Spleen (tissue), 11 donors: ENCODE measurements around the gene AK8. TPM values are rescaled to one million over a fixed set of nuclear protein-coding genes. Genes with fewer than 3 reads are reported as not detected.

Source experiments
- DNase-seq: peaks from one replicate; pipeline ENCODE4 v3.0.0-alpha.2; 2020
- H3K27ac ChIP-seq, 8 donors: fragments of 200-600 bp; sonication (generic) in 7 of 8; 1 replicate in 4 of 8; 2 replicates in 4 of 8; pipeline versions ENCODE4 v1.5.0 to v1.8.0; 2016 to 2021; ENCODE audit warnings: inconsistent platforms in 4 of 8, mild to moderate bottlenecking in 4 of 8, moderate library complexity in 1 of 8
- H3K27me3 ChIP-seq, 7 donors: fragments of 200-600 bp; sonication (generic) in 6 of 7; replicated peaks in 1 of 7; 1 replicate in 4 of 7; 2 replicates in 3 of 7; pipeline versions ENCODE4 v1.5.0 to v1.8.0; 2016 to 2021; ENCODE audit warnings: inconsistent platforms in 3 of 7, mild to moderate bottlenecking in 1 of 7
- H3K36me3 ChIP-seq, 6 donors: fragments of 200-600 bp; sonication (generic) in 5 of 6; 1 replicate in 4 of 6; 2 replicates in 2 of 6; pipeline versions ENCODE4 v1.5.0 to v1.8.0; 2016 to 2021; ENCODE audit warnings: inconsistent platforms in 2 of 6
- H3K4me1 ChIP-seq, 6 donors: fragments of 200-600 bp; sonication (generic) in 5 of 6; 1 replicate in 3 of 6; 2 replicates in 3 of 6; pipeline versions ENCODE4 v1.5.0 to v1.8.0; 2016 to 2021; ENCODE audit warnings: inconsistent platforms in 3 of 6
- H3K4me3 ChIP-seq, 8 donors: fragments of 200-600 bp; sonication (generic) in 7 of 8; 1 replicate in 4 of 8; 2 replicates in 4 of 8; pipeline versions ENCODE4 v1.5.0 to v1.8.0; 2016 to 2021; ENCODE audit warnings: inconsistent platforms in 4 of 8, mild to moderate bottlenecking in 4 of 8, moderate library complexity in 2 of 8
- H3K9me3 ChIP-seq, 8 donors: fragments of 200-600 bp; sonication (generic) in 7 of 8; 1 replicate in 4 of 8; 2 replicates in 4 of 8; pipeline versions ENCODE4 v1.5.0 to v1.8.0; 2016 to 2021; ENCODE audit warnings: inconsistent platforms in 4 of 8
- CTCF ChIP-seq, 11 experiments: fragments of 200-600 bp in 7 of 11; fragments of 450-650 bp in 4 of 11; sonication (generic) in 4 of 11; IDR thresholded peaks in 8 of 11; conservative IDR thresholded peaks in 3 of 11; 1 replicate in 7 of 11; 2 replicates in 4 of 11; pipeline versions ENCODE4 v1.4.0 to v1.8.0; 2016 to 2021; ENCODE audit warnings: antibody characterized with exemption in 11 of 11, inconsistent platforms in 4 of 11, mild to moderate bottlenecking in 1 of 11
- POLR2A ChIP-seq, 3 donors: fragments of 450-650 bp; IDR thresholded peaks; one replicate each; pipeline ENCODE4 v1.5.1; 2017; ENCODE audit warnings: antibody characterized with exemption in 3 of 3, mild to moderate bottlenecking in 1 of 3
- POLR2AphosphoS5 ChIP-seq, 3 donors: sonication (generic); formaldehyde crosslinking; IDR thresholded peaks; one replicate each; pipeline ENCODE4 v1.5.1; 2017; ENCODE audit warnings: antibody characterized with exemption in 3 of 3
- WGBS, 5 donors: extraction: QIAGEN DNeasy Blood & Tissue Kit in 3 of 5; methylation state at CpG; one replicate each; pipeline versions ENCODE4 v1.1.5 to v1.1.7; 2013 to 2018; 5-methylcytosine and 5-hydroxymethylcytosine counted together
- intact Hi-C: fragments of 100-400 bp; cut with DNase I; formaldehyde crosslinking; loops from one replicate; pipeline ENCODE4 v1.15.0; 2023; ENCODE audit warnings: low total_unique reads
- polyA plus RNA-seq, 3 donors: library from polyadenylated mRNA; stranded (reverse); fragments of 200-250 nt; gene quantifications; one replicate each; pipeline ENCODE4 v1.2.1, GENCODE V29; 2013
- total RNA-seq, 7 donors: library from RNA; depleted of rRNA in 3 of 7; stranded (reverse); fragments of >200 nt in 3 of 7; fragmentation: NEBNext Ultra II Directional in 4 of 7; extraction: Animal tissue kit (Norgen Biotek cat#: 25700) in 4 of 7; gene quantifications; one replicate each; pipeline versions ENCODE4 v1.1.0 to v1.2.1, GENCODE V29; 2016 to 2021
- donor health status: healthy with polysubstance abuse.
- donor health status: DM: no; HTN: no; CAD: no; lungs with moderate emphysema.
- donor health status: DM: no; HTN: no; CAD: no.
- donor health status: Bipolar disorder and iron deficiency.
- donor health status: healthy.
- donor health status: DM: no; HTN: no; CAD: no.
- donor health status: DM: yes; HTN: yes; CAD: no.

The AK8 gene
- total and polyA plus RNA-seq, 10 donors = 0.22 to 1.8 (median 0.93) TPM

- H3K27me3 ChIP-seq = peaks cover 0 to 5% (median 0%) of the 10 kb centered on the region in 7 donors
- DNase-seq = no peak
- H3K27ac ChIP-seq = no peak overlapping the region
- no peaks in the 10 kb centered on the region for H3K9me3 ChIP-seq
- peaks cover 0 to 4% (median 3%) of the 10 kb centered on the region in 6 donors for H3K4me1 ChIP-seq
- intact Hi-C loops = no loop called here
- 72 to 87% (median 85%) methylated on average over 3 of the region's 3 CpGs for WGBS, 5 donors
- TF ChIP-seq CTCF (IDR thresholded peaks at IDR 0.05 in 8 of 11, conservative IDR thresholded peaks at IDR 0.05 in 3 of 11) (no peak), POLR2A (IDR thresholded peaks at IDR 0.05) (no peak), POLR2AphosphoS5 (IDR thresholded peaks at IDR 0.05) (no peak)
- no peaks in the 10 kb centered on the region for H3K36me3 ChIP-seq
- no peak overlapping the region for H3K4me3 ChIP-seq
Observed at GRCh38 chr9:132763574-132763973, 114.5 kb downstream of the AK8 start.

DNA sequence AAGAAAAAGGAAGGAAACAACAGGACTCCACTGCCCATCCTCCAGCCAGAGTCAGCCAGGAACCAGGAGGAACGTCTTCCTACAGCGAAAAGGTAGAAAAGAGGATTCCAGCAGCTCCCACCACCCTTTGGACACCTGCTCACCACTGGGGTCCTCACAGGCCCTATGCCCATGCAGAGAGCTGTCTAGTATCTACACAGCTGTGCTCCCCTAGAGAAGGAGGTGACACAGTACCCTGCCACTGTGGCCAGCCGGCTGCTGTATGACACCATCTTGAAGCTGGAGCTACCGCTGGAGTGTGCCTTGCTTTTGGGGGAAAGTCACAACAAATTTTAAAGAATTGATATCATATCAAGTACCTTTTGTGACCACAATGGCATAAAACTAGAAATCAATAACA is 115.2 kb downstream of the AK8 start:
- no peak overlapping the region for H3K4me3 ChIP-seq
- no peak for DNase-seq
- H3K4me1 ChIP-seq = no peaks in the 10 kb centered on the region
- WGBS, 5 donors = 84 to 92% (median 89%) methylated on average over 4 of the region's 4 CpGs
- peaks cover 0 to 5% (median 0%) of the 10 kb centered on the region in 7 donors for H3K27me3 ChIP-seq
- H3K9me3 ChIP-seq = no peaks in the 10 kb centered on the region
- intact Hi-C loops = no loop called here
- TF ChIP-seq CTCF (IDR thresholded peaks at IDR 0.05 in 8 of 11, conservative IDR thresholded peaks at IDR 0.05 in 3 of 11) = no peak
- no peak for TF ChIP-seq POLR2A (IDR thresholded peaks at IDR 0.05)
- TF ChIP-seq POLR2AphosphoS5 (IDR thresholded peaks at IDR 0.05) = no peak
- H3K36me3 ChIP-seq = no peaks in the 10 kb centered on the region
- H3K27ac ChIP-seq = no peak overlapping the region

DNA sequence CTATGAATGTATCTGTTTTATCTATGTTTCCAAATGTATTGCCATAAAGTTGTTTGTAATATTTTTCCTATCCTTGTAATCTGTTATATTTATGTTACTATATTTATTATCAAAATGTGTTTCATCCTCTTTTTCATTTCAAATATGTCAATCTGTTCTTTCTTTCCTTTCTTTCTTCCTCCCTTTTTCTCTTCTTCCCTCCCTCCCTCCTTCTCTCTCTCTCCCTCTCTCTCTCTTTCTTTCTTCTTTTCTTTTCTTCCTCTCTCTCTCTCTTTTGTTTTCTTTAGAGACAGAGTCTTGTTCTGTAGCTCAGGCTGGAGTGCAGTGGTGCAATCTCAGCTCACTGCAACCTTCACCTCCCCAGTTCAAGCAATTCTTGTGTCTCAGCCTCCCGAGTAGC is 116.5 kb downstream of the AK8 start:
- Histone ChIP-seq H3K4me1 (no peaks in the 10 kb centered on the region), H3K9me3 (no peaks in the 10 kb centered on the region), H3K4me3 (no peak overlapping the region), H3K27ac (no peak overlapping the region), H3K36me3 (no peaks in the 10 kb centered on the region), H3K27me3 (peaks cover 0 to 5% (median 0%) of the 10 kb centered on the region in 7 donors)
- WGBS, 5 donors = 72 to 94% (median 85%) methylated on average over 1 of the region's 1 CpG
- DNase-seq = no peak
- intact Hi-C loops = no loop called here
- TF ChIP-seq POLR2A (IDR thresholded peaks at IDR 0.05) (no peak), POLR2AphosphoS5 (IDR thresholded peaks at IDR 0.05) (no peak), CTCF (IDR thresholded peaks at IDR 0.05 in 8 of 11, conservative IDR thresholded peaks at IDR 0.05 in 3 of 11) (no peak)

DNA sequence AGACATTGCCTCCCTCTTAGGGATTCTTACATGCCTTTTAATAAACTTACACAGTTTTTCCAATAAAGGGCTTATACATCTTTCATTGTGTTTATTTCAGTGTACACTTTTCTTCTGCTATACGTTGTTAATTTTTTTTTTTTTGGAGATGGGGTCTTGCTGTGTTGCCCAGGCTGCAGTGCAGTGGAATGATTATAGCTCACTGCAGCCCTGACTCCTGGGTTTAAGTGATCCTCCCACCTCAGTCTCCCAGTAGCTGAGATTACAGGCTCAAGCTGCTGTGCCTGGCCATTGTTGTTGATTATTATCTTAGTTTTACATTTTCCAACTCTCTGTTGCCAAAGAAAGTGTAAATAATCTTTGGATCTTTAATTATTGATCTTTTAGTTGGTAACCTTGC is 118.0 kb downstream of the AK8 start:
- Histone ChIP-seq H3K27me3 (peaks cover 0 to 5% (median 0%) of the 10 kb centered on the region in 7 donors), H3K4me1 (no peaks in the 10 kb centered on the region), H3K36me3 (no peaks in the 10 kb centered on the region), H3K27ac (no peak overlapping the region), H3K9me3 (no peaks in the 10 kb centered on the region), H3K4me3 (no peak overlapping the region)
- intact Hi-C loops = no loop called here
- WGBS, 5 donors = 77 to 91% (median 79%) methylated on average over 1 of the region's 1 CpG
- DNase-seq = no peak
- TF ChIP-seq CTCF (IDR thresholded peaks at IDR 0.05 in 8 of 11, conservative IDR thresholded peaks at IDR 0.05 in 3 of 11) = no peak
